Peyer's patch (tissue), 4 donors: ENCODE measurements around the gene ADAMTS2. TPM values are rescaled to one million over a fixed set of nuclear protein-coding genes. Genes with fewer than 3 reads are reported as not detected.

ENCODE experiments used
- DNase-seq, 3 donors: peaks; one replicate each; pipeline ENCODE4 v3.0.0-alpha.2; 2017 to 2019
- H3K27ac ChIP-seq, 4 donors: fragments of 200-600 bp; sonication (generic); one replicate each; pipeline ENCODE4 v1.5.1; 2016 to 2019
- H3K27me3 ChIP-seq, 2 donors: fragments of 200-600 bp; sonication (generic); one replicate each; pipeline ENCODE4 v1.5.1; 2019
- H3K36me3 ChIP-seq, 3 donors: fragments of 200-600 bp; sonication (generic); one replicate each; pipeline ENCODE4 v1.5.1; 2016 to 2019
- H3K4me1 ChIP-seq, 4 donors: fragments of 200-600 bp; sonication (generic); one replicate each; pipeline ENCODE4 v1.5.1; 2016 to 2019
- H3K4me3 ChIP-seq, 4 donors: fragments of 200-600 bp; sonication (generic); 1 replicate in 3 of 4; 2 replicates in 1 of 4; pipeline ENCODE4 v1.5.1; 2016 to 2019; ENCODE audit warnings: mild to moderate bottlenecking in 1 of 4
- H3K9me3 ChIP-seq, 4 donors: fragments of 200-600 bp; sonication (generic); one replicate each; pipeline ENCODE4 v1.5.1; 2016 to 2019; ENCODE audit warnings: mild to moderate bottlenecking in 1 of 4
- POLR2A ChIP-seq, 2 donors: fragments of 450-650 bp; IDR thresholded peaks; one replicate each; pipeline ENCODE4 v1.5.1; 2017; ENCODE audit warnings: antibody characterized with exemption in 2 of 2, mild to moderate bottlenecking in 2 of 2, moderate library complexity in 2 of 2
- total RNA-seq, 4 donors: library from RNA; depleted of rRNA; stranded (reverse); fragments of >200 nt; gene quantifications; one replicate each; pipeline ENCODE4 v1.1.0, GENCODE V29; 2016
- TF ChIP-seq, protein P1 (sequence below), 6 experiments: fragments of 450-650 bp in 4 of 6; fragments of 200-600 bp in 2 of 6; sonication (generic) in 1 of 6; IDR thresholded peaks; one replicate each; pipeline ENCODE4 v1.5.1; 2017 to 2019; ENCODE audit warnings: antibody characterized with exemption in 6 of 6, mild to moderate bottlenecking in 3 of 6, moderate library complexity in 1 of 6

Gene ADAMTS2
- total RNA-seq, 4 donors from 2014 or later = 5.3 to 90.0 (median 9.5) TPM

DNA sequence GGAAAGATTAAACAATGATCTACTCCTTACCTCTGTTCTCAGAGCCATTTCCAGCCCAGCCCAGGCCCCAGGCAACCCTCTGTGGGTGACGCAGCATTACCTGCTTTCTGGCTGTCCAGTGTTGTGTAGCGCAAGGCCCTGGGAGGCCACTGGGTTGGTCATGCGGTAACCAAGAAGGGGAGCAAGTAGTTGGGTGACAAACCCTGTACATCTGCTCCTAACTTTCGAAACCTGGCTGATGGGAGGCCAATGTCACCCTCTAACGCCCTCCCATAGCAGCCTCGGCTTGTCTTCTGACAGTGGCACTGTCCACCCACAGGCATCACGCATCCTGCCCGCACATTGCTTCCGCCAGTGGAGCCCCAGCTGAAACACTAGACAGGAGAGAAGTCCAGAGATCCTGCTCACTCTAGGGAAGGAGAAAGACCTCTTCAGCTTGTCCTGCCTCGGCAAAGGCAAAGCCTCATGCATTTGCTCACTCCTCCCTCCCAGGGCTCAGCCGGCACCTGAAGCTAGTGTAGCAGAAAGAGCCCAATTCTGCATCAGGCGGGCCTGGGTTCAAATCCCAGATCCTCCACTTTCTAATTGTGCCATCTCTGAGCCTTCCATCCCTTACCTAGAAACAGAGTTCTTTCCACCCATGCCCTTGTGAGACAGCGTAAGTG is 94.6 kb downstream of the ADAMTS2 start:
- TF ChIP-seq, protein P1, sequence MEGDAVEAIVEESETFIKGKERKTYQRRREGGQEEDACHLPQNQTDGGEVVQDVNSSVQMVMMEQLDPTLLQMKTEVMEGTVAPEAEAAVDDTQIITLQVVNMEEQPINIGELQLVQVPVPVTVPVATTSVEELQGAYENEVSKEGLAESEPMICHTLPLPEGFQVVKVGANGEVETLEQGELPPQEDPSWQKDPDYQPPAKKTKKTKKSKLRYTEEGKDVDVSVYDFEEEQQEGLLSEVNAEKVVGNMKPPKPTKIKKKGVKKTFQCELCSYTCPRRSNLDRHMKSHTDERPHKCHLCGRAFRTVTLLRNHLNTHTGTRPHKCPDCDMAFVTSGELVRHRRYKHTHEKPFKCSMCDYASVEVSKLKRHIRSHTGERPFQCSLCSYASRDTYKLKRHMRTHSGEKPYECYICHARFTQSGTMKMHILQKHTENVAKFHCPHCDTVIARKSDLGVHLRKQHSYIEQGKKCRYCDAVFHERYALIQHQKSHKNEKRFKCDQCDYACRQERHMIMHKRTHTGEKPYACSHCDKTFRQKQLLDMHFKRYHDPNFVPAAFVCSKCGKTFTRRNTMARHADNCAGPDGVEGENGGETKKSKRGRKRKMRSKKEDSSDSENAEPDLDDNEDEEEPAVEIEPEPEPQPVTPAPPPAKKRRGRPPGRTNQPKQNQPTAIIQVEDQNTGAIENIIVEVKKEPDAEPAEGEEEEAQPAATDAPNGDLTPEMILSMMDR (IDR thresholded peaks at IDR 0.05) = no peak
- no peak for TF ChIP-seq POLR2A (IDR thresholded peaks at IDR 0.05)
- Histone ChIP-seq H3K9me3 (peaks cover 0 to 3% (median 0%) of the 10 kb centered on the region in 4 donors), H3K4me1 (no peaks in the 10 kb centered on the region), H3K27me3 (no peaks in the 10 kb centered on the region), H3K4me3 (no peak overlapping the region), H3K27ac (no peak overlapping the region), H3K36me3 (no peaks in the 10 kb centered on the region)
- peak in 2 of 3 donors; percentile 25 to 31 for DNase-seq

GRCh38 chr5:179246227-179246626 is 99.0 kb downstream of the ADAMTS2 start:
- H3K4me3 ChIP-seq = no peak overlapping the region
- no peak for DNase-seq
- peaks cover 0 to 3% (median 0%) of the 10 kb centered on the region in 4 donors for H3K9me3 ChIP-seq
- H3K27me3 ChIP-seq = no peaks in the 10 kb centered on the region
- TF ChIP-seq, protein P1 (IDR thresholded peaks at IDR 0.05) = no peak
- TF ChIP-seq POLR2A (IDR thresholded peaks at IDR 0.05) = no peak
- no peak overlapping the region for H3K27ac ChIP-seq
- no peaks in the 10 kb centered on the region for H3K36me3 ChIP-seq
- no peaks in the 10 kb centered on the region for H3K4me1 ChIP-seq

- H3K4me3 ChIP-seq = no peak overlapping the region
- DNase-seq = no peak
- TF ChIP-seq, protein P1 (IDR thresholded peaks at IDR 0.05) = no peak
- TF ChIP-seq POLR2A (IDR thresholded peaks at IDR 0.05) = no peak
Measured at GRCh38 chr5:179245031-179245430, 100.2 kb downstream of the ADAMTS2 start.

GRCh38 chr5:179244044-179244443 is 101.2 kb downstream of the ADAMTS2 start:
- Histone ChIP-seq H3K27me3 (no peaks in the 10 kb centered on the region), H3K4me1 (no peaks in the 10 kb centered on the region), H3K27ac (no peak overlapping the region), H3K4me3 (no peak overlapping the region), H3K9me3 (peaks cover 0 to 3% (median 0%) of the 10 kb centered on the region in 4 donors), H3K36me3 (no peaks in the 10 kb centered on the region)
- no peak for DNase-seq
- TF ChIP-seq, protein P1 (IDR thresholded peaks at IDR 0.05) = no peak
- no peak for TF ChIP-seq POLR2A (IDR thresholded peaks at IDR 0.05)

More at GRCh38 chr5:179245031-179245430, 100.2 kb downstream of the ADAMTS2 start:
- H3K36me3 ChIP-seq = no peaks in the 10 kb centered on the region
- H3K27ac ChIP-seq = no peak overlapping the region
- peaks cover 0 to 3% (median 0%) of the 10 kb centered on the region in 4 donors for H3K9me3 ChIP-seq
- H3K4me1 ChIP-seq = no peaks in the 10 kb centered on the region
- H3K27me3 ChIP-seq = no peaks in the 10 kb centered on the region

- H3K4me3 ChIP-seq = no peak overlapping the region
- TF ChIP-seq, protein P1 (IDR thresholded peaks at IDR 0.05) = no peak
- no peak for TF ChIP-seq POLR2A (IDR thresholded peaks at IDR 0.05)
- peak overlapping the region in 1 of 4 donors; percentile 5 for H3K27ac ChIP-seq
- H3K36me3 ChIP-seq = no peaks in the 10 kb centered on the region
- DNase-seq = peak in 1 of 3 donors; percentile 5
- no peaks in the 10 kb centered on the region for H3K27me3 ChIP-seq
- peaks cover 0 to 3% (median 0%) of the 10 kb centered on the region in 4 donors for H3K9me3 ChIP-seq
- H3K4me1 ChIP-seq = no peaks in the 10 kb centered on the region
Measured at GRCh38 chr5:179243333-179243732, 101.9 kb downstream of the ADAMTS2 start.
